Suprapubic skin (tissue), 3 donors: ENCODE results near the gene PRRT3.

ENCODE experiments used
- CTCF ChIP-seq, 2 donors: fragments of 200-600 bp in 1 of 2; fragments of 450-650 bp in 1 of 2; sonication (generic) in 1 of 2; IDR thresholded peaks; one replicate each; pipeline ENCODE4 v1.5.1; 2016 to 2019; ENCODE audit warnings: antibody characterized with exemption in 2 of 2, mild to moderate bottlenecking in 1 of 2, moderate library complexity in 1 of 2
- POLR2A ChIP-seq, 2 donors: fragments of 450-650 bp; IDR thresholded peaks; one replicate each; pipeline ENCODE4 v1.6.1; 2017; ENCODE audit warnings: antibody characterized with exemption in 2 of 2, mild to moderate bottlenecking in 2 of 2, moderate library complexity in 2 of 2

- no peak for TF ChIP-seq POLR2A (IDR thresholded peaks at IDR 0.05)
- TF ChIP-seq CTCF (IDR thresholded peaks at IDR 0.05), result no peak
These were observed 13.2 kb downstream of the PRRT3 start for GRCh38 chr3:9938966-9939365.
